ENCODE results near the gene OLFM1. TPM values are rescaled to one million over a fixed set of nuclear protein-coding genes. Genes with fewer than 3 reads are reported as not detected.

The OLFM1 gene
- total and polyA plus RNA-seq, 2 experiments from 2014 or later: 2.4 to 3.8 TPM

- no peaks in the 10 kb centered on the region for H3K9me3 ChIP-seq (ENCODE audit: low read depth)
Measured at GRCh38 chr9:135141183-135141774, 53.8 kb downstream of the OLFM1 start.

GRCh38 chr9:135144581-135145170 is 57.2 kb downstream of the OLFM1 start:
- H3K27me3 ChIP-seq: no peaks in the 10 kb centered on the region
- no peaks in the 10 kb centered on the region for H3K36me3 ChIP-seq
- H3K9me3 ChIP-seq (ENCODE audit: low read depth): no peaks in the 10 kb centered on the region
- DNase-seq (ENCODE audit: low read depth in 1 of 2, low spot score in 1 of 2): no peak
- no peak overlapping the region for H3K27ac ChIP-seq
- no peaks in the 10 kb centered on the region for H3K4me1 ChIP-seq (ENCODE audit: low read depth)
- H3K4me3 ChIP-seq: no peak overlapping the region
- TF ChIP-seq CTCF (IDR thresholded peaks at IDR 0.05; ENCODE audit: low read depth, low read length): no peak

More at GRCh38 chr9:135141183-135141774, 53.8 kb downstream of the OLFM1 start:
- TF ChIP-seq CTCF (IDR thresholded peaks at IDR 0.05; ENCODE audit: low read depth, low read length): no peak
- Histone ChIP-seq H3K27me3 (no peaks in the 10 kb centered on the region), H3K4me3 (no peak overlapping the region), H3K36me3 (no peaks in the 10 kb centered on the region), H3K4me1 (ENCODE audit: low read depth) (peaks cover 7% of the 10 kb centered on the region), H3K27ac (no peak overlapping the region)
- no peak for DNase-seq (ENCODE audit: low read depth in 1 of 2, low spot score in 1 of 2)

- H3K36me3 ChIP-seq: no peaks in the 10 kb centered on the region
- no peak overlapping the region for H3K4me3 ChIP-seq
- H3K27ac ChIP-seq: no peak overlapping the region
- no peaks in the 10 kb centered on the region for H3K9me3 ChIP-seq (ENCODE audit: low read depth)
- H3K27me3 ChIP-seq: no peaks in the 10 kb centered on the region
- H3K4me1 ChIP-seq (ENCODE audit: low read depth): no peaks in the 10 kb centered on the region
- no peak for TF ChIP-seq CTCF (IDR thresholded peaks at IDR 0.05; ENCODE audit: low read depth, low read length)
- DNase-seq (ENCODE audit: low read depth in 1 of 2, low spot score in 1 of 2): no peak
Measured at GRCh38 chr9:135145312-135145711, 57.8 kb downstream of the OLFM1 start.

DNA sequence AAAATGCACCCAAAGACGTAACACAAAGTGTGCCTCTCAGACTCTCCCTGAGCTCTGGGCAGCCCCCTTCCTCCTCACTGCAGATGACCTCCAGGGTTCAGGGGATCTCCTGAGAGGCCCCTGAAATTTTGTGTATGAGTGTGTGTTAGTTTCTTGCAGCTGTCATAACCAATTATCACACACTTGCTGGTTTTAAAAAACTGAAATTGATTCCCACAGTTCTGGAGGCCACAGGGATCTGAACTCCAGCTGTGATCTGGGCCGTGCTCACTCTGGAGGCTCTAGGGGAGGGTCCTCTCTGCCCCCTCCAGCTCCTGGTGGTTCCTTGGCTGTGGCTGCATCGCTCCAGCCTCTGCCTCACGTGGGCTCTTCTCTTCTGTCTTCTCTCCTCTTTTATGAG is 58.8 kb downstream of the OLFM1 start:
- no peak for TF ChIP-seq CTCF (IDR thresholded peaks at IDR 0.05; ENCODE audit: low read depth, low read length)
- no peak overlapping the region for H3K4me3 ChIP-seq
- no peak overlapping the region for H3K27ac ChIP-seq
- no peaks in the 10 kb centered on the region for H3K27me3 ChIP-seq
- H3K36me3 ChIP-seq: no peaks in the 10 kb centered on the region
- no peaks in the 10 kb centered on the region for H3K9me3 ChIP-seq (ENCODE audit: low read depth)
- H3K4me1 ChIP-seq (ENCODE audit: low read depth): no peaks in the 10 kb centered on the region
- no peak for DNase-seq (ENCODE audit: low read depth in 1 of 2, low spot score in 1 of 2)

- no peaks in the 10 kb centered on the region for H3K9me3 ChIP-seq (ENCODE audit: low read depth)
- no peaks in the 10 kb centered on the region for H3K4me1 ChIP-seq (ENCODE audit: low read depth)
- no peaks in the 10 kb centered on the region for H3K27me3 ChIP-seq
- no peak for TF ChIP-seq CTCF (IDR thresholded peaks at IDR 0.05; ENCODE audit: low read depth, low read length)
- H3K27ac ChIP-seq: no peak overlapping the region
- no peak for DNase-seq (ENCODE audit: low read depth in 1 of 2, low spot score in 1 of 2)
- H3K4me3 ChIP-seq: no peak overlapping the region
- H3K36me3 ChIP-seq: no peaks in the 10 kb centered on the region
Measured at GRCh38 chr9:135146766-135147473, 59.5 kb downstream of the OLFM1 start.

Data from cardiac muscle cell (in vitro differentiated cells and primary cell).